GM12878 (cell line): Measurements from ENCODE around the gene NPAS3. TPM values are rescaled to one million over a fixed set of nuclear protein-coding genes. Genes with fewer than 3 reads are reported as not detected.

ENCODE experiments used
- BRCA1 ChIP-seq: IDR thresholded peaks from 2 replicates; pipeline ENCODE4 v1.6.1; 2011; ENCODE audit warnings: low read depth, low read length, improper control_type of control experiment
- CREB1 ChIP-seq: IDR thresholded peaks from 2 replicates; pipeline ENCODE4 v1.6.1; 2012; ENCODE audit warnings: low read depth, mild to moderate bottlenecking, inconsistent platforms
- EZH2 ChIP-seq: IDR thresholded peaks from 2 replicates; pipeline ENCODE4 v1.6.1; 2012; ENCODE audit warnings: low read depth, mild to moderate bottlenecking, control low read depth, inconsistent platforms, low read length, borderline replicate concordance; ENCODE audit not compliant: control insufficient read depth
- HCFC1 ChIP-seq: fragments of 150-350 bp; IDR thresholded peaks from 2 replicates; pipeline ENCODE4 v1.6.1; 2014; ENCODE audit warnings: low read length
- IRF4 ChIP-seq: IDR thresholded peaks from 2 replicates; pipeline ENCODE4 v1.6.1; 2011; ENCODE audit warnings: low read depth, low read length
- JUND ChIP-seq: IDR thresholded peaks from 2 replicates; pipeline ENCODE4 v1.6.1; 2012; ENCODE audit warnings: low read depth, mild to moderate bottlenecking, low read length, improper control_type of control experiment, moderate library complexity
- MEF2A ChIP-seq: IDR thresholded peaks from 2 replicates; pipeline ENCODE4 v1.6.1; 2011; ENCODE audit warnings: low read depth, mild to moderate bottlenecking, low read length, moderate library complexity; ENCODE audit not compliant: insufficient read depth
- MTA2 ChIP-seq: fragments of 450-650 bp; IDR thresholded peaks from 2 replicates; pipeline ENCODE4 v1.6.1; 2016; ENCODE audit warnings: low read depth, mild to moderate bottlenecking, moderate library complexity
- MXI1 ChIP-seq: fragments of 150-350 bp; IDR thresholded peaks from 2 replicates; pipeline ENCODE4 v1.6.1; 2011; ENCODE audit warnings: low read depth, mild to moderate bottlenecking, inconsistent platforms, low read length, improper control_type of control experiment
- MYB ChIP-seq: fragments of 150-350 bp; IDR thresholded peaks from 2 replicates; pipeline ENCODE4 v1.6.1; 2014; ENCODE audit warnings: mild to moderate bottlenecking, low read depth, low read length, borderline replicate concordance
- PKNOX1 ChIP-seq: fragments of 450-650 bp; IDR thresholded peaks from 2 replicates; pipeline ENCODE4 v1.6.1; 2016; ENCODE audit warnings: mild to moderate bottlenecking
- PML ChIP-seq: IDR thresholded peaks from 2 replicates; pipeline ENCODE4 v1.6.1; 2012; ENCODE audit warnings: low read length, inconsistent platforms
- POU2F2 ChIP-seq: IDR thresholded peaks from 3 replicates; pipeline ENCODE4 v1.6.1; 2011; ENCODE audit warnings: low read depth, mild to moderate bottlenecking, low read length, borderline replicate concordance
- RB1 ChIP-seq: fragments of 450-650 bp; formaldehyde crosslinking; IDR thresholded peaks from 2 replicates; pipeline ENCODE4 v1.6.1; 2017; ENCODE audit warnings: mild to moderate bottlenecking, borderline replicate concordance
- RELA ChIP-seq: fragments of 450-650 bp; IDR thresholded peaks from 2 replicates; pipeline ENCODE4 v1.8.0; 2014; ENCODE audit warnings: borderline replicate concordance; ENCODE audit not compliant: partially characterized antibody
- SMC3 ChIP-seq: IDR thresholded peaks from 2 replicates; pipeline ENCODE4 v1.6.1; 2011; ENCODE audit warnings: low read length, improper control_type of control experiment, borderline replicate concordance
- SREBF1 ChIP-seq: IDR thresholded peaks from 2 replicates; pipeline ENCODE4 v1.6.1; 2012; ENCODE audit warnings: mild to moderate bottlenecking, low read length
- SUZ12 ChIP-seq: fragments of 200-600 bp; sonication (generic); IDR thresholded peaks from one replicate; pipeline ENCODE4 v1.6.1; 2018; ENCODE audit warnings: antibody characterized with exemption, mild to moderate bottlenecking; ENCODE audit not compliant: unreplicated experiment
- TCF3 ChIP-seq: IDR thresholded peaks from 2 replicates; pipeline ENCODE4 v1.6.1; 2012; ENCODE audit warnings: low read depth, mild to moderate bottlenecking, low read length, borderline replicate concordance; ENCODE audit not compliant: insufficient read depth
- ZNF217 ChIP-seq: fragments of 450-650 bp; IDR thresholded peaks from 2 replicates; pipeline ENCODE4 v1.6.1; 2017; ENCODE audit warnings: antibody characterized with exemption, mild to moderate bottlenecking
- polyA plus RNA-seq, 11 experiments: library from polyadenylated mRNA; depleted of rRNA in 4 of 11; unstranded in 6 of 11; stranded (reverse) in 5 of 11; fragments of >200 nt; fragmentation: Nextera tagmentation in 4 of 11; fragmentation: Illumina TruSeq in 1 of 11; extraction: Ambion mirVana in 4 of 11; extraction: Trizol in 1 of 11; gene quantifications; 1 replicate in 1 of 11; 2 replicates in 10 of 11; pipeline versions ENCODE4 v1.2.1 to v1.2.3, GENCODE V29; 2011 to 2016; ENCODE audit warnings: inconsistent platforms in 2 of 11, missing spikeins in 2 of 11, low read depth in 1 of 11
- total RNA-seq, 4 experiments: library from RNA; depleted of rRNA in 3 of 4; stranded (reverse); fragments of >200 nt in 3 of 4; fragmentation: Illumina TruSeq in 1 of 4; extraction: Trizol in 1 of 4; gene quantifications; 2 replicates each; pipeline versions ENCODE4 v1.2.1 to v1.2.3, GENCODE V29; 2013 to 2021

Gene NPAS3
- total and polyA plus RNA-seq, 10 of the 15 experiments (the other 5 are each of a cell fraction or from before 2014, with no cell fraction given), result under 0.01 to 2.7 (median 0.03) TPM; not detected in 6

- TF ChIP-seq TCF3, result no peak
- no peak for TF ChIP-seq SUZ12
- TF ChIP-seq PKNOX1, result peak; percentile 16; the same call in 1 of the 2 replicates
- no peak for TF ChIP-seq CREB1
- no peak for TF ChIP-seq SREBF1
- TF ChIP-seq RELA, result no peak
- TF ChIP-seq SMC3, result no peak
- no peak for TF ChIP-seq MYB
- no peak for TF ChIP-seq POU2F2
- TF ChIP-seq RB1, result no peak
- no peak for TF ChIP-seq IRF4
- no peak for TF ChIP-seq MXI1
- TF ChIP-seq BRCA1, result no peak
- TF ChIP-seq HCFC1, result no peak
- TF ChIP-seq JUND, result no peak
- TF ChIP-seq EZH2, result no peak
- peak; percentile 87 for TF ChIP-seq ZNF217
- no peak for TF ChIP-seq PML
- 0 out of 2 replicates have a peak, but pooled peaks have one; percentile 28 for TF ChIP-seq MEF2A
- 0 out of 2 replicates have a peak, but pooled peaks have one; percentile 41 for TF ChIP-seq MTA2
These were observed 80.7 kb downstream of the NPAS3 start (continued) for GRCh38 chr14:33019346-33019745.
